ENCODE results near the gene ARFIP2.

ARFIP2 gene

DNA sequence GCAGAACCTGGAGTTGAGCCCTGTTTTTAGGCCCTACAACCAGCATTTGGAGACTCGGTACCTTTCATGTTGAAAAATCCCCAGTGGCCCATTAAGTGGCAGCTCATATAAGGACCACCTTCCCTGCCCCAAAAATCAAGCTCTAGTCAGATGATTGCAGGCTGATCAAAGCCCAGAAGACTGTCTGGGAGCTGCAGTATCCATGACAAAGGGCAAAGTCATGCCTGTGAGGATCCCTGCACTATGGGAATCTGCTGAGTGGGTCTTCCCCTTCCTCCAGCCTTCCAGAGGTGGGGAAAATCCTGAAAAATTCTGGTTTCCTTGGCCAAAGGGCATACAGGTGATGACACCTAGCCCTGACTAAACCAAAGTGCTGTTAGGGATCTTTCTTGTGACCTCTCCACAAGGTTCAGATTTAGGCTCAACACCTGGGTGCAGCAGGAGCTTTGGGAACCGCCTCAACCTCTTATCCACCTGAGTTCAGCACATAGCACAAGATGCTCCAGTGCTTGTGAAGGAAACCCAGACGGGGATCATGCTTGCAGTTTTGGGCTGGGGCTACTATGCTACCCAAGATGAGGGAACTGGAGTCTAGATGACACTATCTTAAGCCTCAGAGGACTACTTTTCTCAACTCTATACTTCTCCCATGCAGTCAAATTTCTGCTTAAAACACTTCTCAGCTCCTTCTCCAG, 6.2 kb downstream of the ARFIP2 start:
- H4K20me1 ChIP-seq (ENCODE audit: insufficient read depth, low read length): no peaks in the 10 kb centered on the region
- no peaks in the 10 kb centered on the region for H3K9me2 ChIP-seq (replicated peaks; ENCODE audit: insufficient read depth, low read length)
- no peak overlapping the region for H2AFZ ChIP-seq (ENCODE audit: low read length)
- peaks cover 12% of the 10 kb centered on the region for H3K79me2 ChIP-seq (ENCODE audit: low read length)
- no peak overlapping the region for H3K9ac ChIP-seq (ENCODE audit: low read length)
- H3K4me1 ChIP-seq (ENCODE audit: low read length): 0 out of 2 replicates have a peak, but pooled peaks cover under 1% of the 10 kb centered on the region
- H3K4me3 ChIP-seq (ENCODE audit: low read length): no peak overlapping the region
- H3K27me3 ChIP-seq (replicated peaks; ENCODE audit: insufficient read depth, low read length): no peaks in the 10 kb centered on the region
- DNase-seq: no peak
- TF ChIP-seq, protein P1, sequence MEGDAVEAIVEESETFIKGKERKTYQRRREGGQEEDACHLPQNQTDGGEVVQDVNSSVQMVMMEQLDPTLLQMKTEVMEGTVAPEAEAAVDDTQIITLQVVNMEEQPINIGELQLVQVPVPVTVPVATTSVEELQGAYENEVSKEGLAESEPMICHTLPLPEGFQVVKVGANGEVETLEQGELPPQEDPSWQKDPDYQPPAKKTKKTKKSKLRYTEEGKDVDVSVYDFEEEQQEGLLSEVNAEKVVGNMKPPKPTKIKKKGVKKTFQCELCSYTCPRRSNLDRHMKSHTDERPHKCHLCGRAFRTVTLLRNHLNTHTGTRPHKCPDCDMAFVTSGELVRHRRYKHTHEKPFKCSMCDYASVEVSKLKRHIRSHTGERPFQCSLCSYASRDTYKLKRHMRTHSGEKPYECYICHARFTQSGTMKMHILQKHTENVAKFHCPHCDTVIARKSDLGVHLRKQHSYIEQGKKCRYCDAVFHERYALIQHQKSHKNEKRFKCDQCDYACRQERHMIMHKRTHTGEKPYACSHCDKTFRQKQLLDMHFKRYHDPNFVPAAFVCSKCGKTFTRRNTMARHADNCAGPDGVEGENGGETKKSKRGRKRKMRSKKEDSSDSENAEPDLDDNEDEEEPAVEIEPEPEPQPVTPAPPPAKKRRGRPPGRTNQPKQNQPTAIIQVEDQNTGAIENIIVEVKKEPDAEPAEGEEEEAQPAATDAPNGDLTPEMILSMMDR (IDR thresholded peaks at IDR 0.05; ENCODE audit: low read length): no peak
- no peak overlapping the region for H3K4me2 ChIP-seq (ENCODE audit: low read depth, low read length)
- peaks cover 14% of the 10 kb centered on the region for H3F3A ChIP-seq (ENCODE audit: insufficient read depth, low read length)
- H3K9me3 ChIP-seq (replicated peaks; ENCODE audit: insufficient read depth, low read length): no peaks in the 10 kb centered on the region
- H3K27ac ChIP-seq (ENCODE audit: low read length): no peak overlapping the region
- no peaks in the 10 kb centered on the region for H3K36me3 ChIP-seq (replicated peaks; ENCODE audit: insufficient read depth, low read length)

DNA sequence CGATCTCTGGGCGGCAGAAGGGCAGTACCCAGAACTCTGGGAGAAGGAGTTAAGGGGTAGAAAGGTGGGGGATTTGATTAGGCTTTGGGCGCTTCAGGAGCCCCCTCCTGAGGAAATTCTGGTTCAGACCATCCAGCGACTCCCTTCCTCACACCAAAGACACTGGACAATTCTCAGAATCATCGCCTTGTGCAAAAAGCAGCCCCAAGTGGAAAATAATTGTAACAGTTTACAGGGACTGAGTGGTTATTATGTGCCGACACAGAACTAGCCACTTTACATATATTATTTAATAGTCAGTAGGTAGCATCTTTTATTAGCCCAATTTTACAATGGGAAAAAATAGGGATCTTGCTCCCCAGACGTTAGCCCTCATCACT, 6.7 kb downstream of the ARFIP2 start:
- H3K4me2 ChIP-seq (ENCODE audit: low read depth, low read length): 0 out of 2 replicates have a peak overlapping the region, but pooled peaks have one; percentile 28
- H3K4me3 ChIP-seq (ENCODE audit: low read length): no peak overlapping the region
- DNase-seq: no peak
- no peaks in the 10 kb centered on the region for H3K9me2 ChIP-seq (replicated peaks; ENCODE audit: insufficient read depth, low read length)
- no peak for TF ChIP-seq EZH2 (optimal IDR thresholded peaks at IDR 0.05; ENCODE audit: low read depth, low read length)
- TF ChIP-seq, protein P1 (IDR thresholded peaks at IDR 0.05; ENCODE audit: low read length): 0 out of 2 replicates have a peak, but pooled peaks have one; percentile 5
- no peak for TF ChIP-seq EZH2phosphoT487 (IDR thresholded peaks at IDR 0.05; ENCODE audit: low read length)
- H3K79me2 ChIP-seq (ENCODE audit: low read length): peaks cover 6% of the 10 kb centered on the region; the same call in 1 of the 2 replicates
- H3K4me1 ChIP-seq (ENCODE audit: low read length): 0 out of 2 replicates have a peak, but pooled peaks cover under 1% of the 10 kb centered on the region
- no peaks in the 10 kb centered on the region for H3K9me3 ChIP-seq (replicated peaks; ENCODE audit: insufficient read depth, low read length)
- no peak overlapping the region for H2AFZ ChIP-seq (ENCODE audit: low read length)
- H3K36me3 ChIP-seq (replicated peaks; ENCODE audit: insufficient read depth, low read length): no peaks in the 10 kb centered on the region
- no peaks in the 10 kb centered on the region for H4K20me1 ChIP-seq (ENCODE audit: insufficient read depth, low read length)
- no peaks in the 10 kb centered on the region for H3K27me3 ChIP-seq (replicated peaks; ENCODE audit: insufficient read depth, low read length)
- H3K27ac ChIP-seq (ENCODE audit: low read length): no peak overlapping the region
- peaks cover 14% of the 10 kb centered on the region for H3F3A ChIP-seq (ENCODE audit: insufficient read depth, low read length)
- H3K9ac ChIP-seq (ENCODE audit: low read length): no peak overlapping the region

DNA sequence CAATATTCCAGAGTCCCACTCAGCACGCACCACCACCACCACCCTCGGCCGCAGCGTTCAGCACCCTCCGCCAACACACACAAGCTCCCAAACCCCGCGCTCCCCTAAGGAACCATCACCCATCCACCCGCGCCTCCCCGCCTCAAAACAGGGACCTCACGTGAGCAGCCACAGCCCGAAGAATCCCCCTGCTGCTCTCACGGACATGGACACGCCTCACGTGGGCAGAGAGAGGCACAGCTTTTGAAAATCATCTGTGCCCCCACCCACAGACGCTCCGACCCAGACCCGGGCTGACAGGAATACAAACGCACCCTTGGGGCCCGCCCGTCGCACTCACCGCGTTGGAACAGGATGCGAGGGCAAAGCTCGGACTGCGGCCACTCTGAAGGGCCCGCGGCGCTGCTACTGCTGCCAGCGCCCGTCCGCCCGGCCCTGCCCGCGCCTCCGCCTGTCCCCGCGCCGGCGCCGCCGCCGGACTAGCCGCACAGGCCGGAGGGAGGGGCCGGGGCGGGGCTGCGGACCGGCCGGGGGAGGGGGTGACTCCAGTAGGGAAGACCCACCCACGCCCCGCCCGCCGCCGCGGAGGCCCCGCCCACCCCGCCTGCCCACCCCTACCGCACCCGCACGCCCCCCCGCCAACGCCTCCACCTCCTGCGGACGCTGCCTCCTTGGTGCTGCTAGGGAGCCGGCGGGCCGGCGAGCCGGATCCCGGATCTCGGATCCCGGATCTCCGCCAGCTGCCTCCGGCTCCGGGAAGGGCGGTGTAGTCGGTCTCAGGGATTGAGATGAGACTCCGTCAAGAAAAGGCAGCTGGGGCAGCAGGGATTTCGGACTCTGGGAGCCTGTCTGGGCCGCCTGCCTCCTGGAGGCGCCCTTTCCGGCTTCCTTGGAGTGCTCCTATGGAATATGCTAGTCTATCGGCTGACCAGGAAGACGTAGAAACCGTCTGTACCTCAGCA, 7.4 kb downstream of the ARFIP2 start, which contains the start of gene TRIM3:
Gene TRIM3, minus strand, starts transcription at position 491 of the 962 bp plus-strand sequence. CDS start 8,246 bp downstream, outside the sequence.
- H3K27ac ChIP-seq (ENCODE audit: low read length): no peak within 1 kb of the TSS
- H3K4me3 ChIP-seq (ENCODE audit: low read length): peak within 1 kb of the TSS; percentile 82
- 0 out of 2 replicates have a peak, but pooled peaks cover 3% of the 10 kb centered on the region for H3K4me1 ChIP-seq (ENCODE audit: low read length)
- peaks cover 2% of the 10 kb centered on the region; the same call in 1 of the 2 replicates for H3K79me2 ChIP-seq (ENCODE audit: low read length)
- peak within 1 kb of the TSS; percentile 51; the same call in 1 of the 2 replicates for H3K9ac ChIP-seq (ENCODE audit: low read length)
- no peaks in the 10 kb centered on the region for H3K27me3 ChIP-seq (replicated peaks; ENCODE audit: insufficient read depth, low read length)
- H3K9me2 ChIP-seq (replicated peaks; ENCODE audit: insufficient read depth, low read length): no peaks in the 10 kb centered on the region
- no peaks in the 10 kb centered on the region for H3K36me3 ChIP-seq (replicated peaks; ENCODE audit: insufficient read depth, low read length)
- H3K4me2 ChIP-seq (ENCODE audit: low read depth, low read length): peak within 1 kb of the TSS; percentile 100
- no peaks in the 10 kb centered on the region for H4K20me1 ChIP-seq (ENCODE audit: insufficient read depth, low read length)
- H2AFZ ChIP-seq (ENCODE audit: low read length): peak within 1 kb of the TSS; percentile 97
- TF ChIP-seq EZH2 (optimal IDR thresholded peaks at IDR 0.05; ENCODE audit: low read depth, low read length) (no peak), EZH2phosphoT487 (IDR thresholded peaks at IDR 0.05; ENCODE audit: low read length) (no peak)
- TF ChIP-seq, protein P1 (IDR thresholded peaks at IDR 0.05; ENCODE audit: low read length): no peak
- peaks cover 14% of the 10 kb centered on the region for H3F3A ChIP-seq (ENCODE audit: insufficient read depth, low read length)
- DNase-seq: peak; percentile 77
- H3K9me3 ChIP-seq (replicated peaks; ENCODE audit: insufficient read depth, low read length): no peaks in the 10 kb centered on the region

All from MM.1S (cell line).